Calu3 (cell line): ENCODE results near the gene RHO. TPM values are rescaled to one million over a fixed set of nuclear protein-coding genes. Genes with fewer than 3 reads are reported as not detected.
"Not testable (repeated sequence)": the region's sequence is repeated elsewhere in the genome, so short reads cannot be mapped to it uniquely, and the experiment has no call there.

Experiments
- BruUV-seq: library from RNA; stranded (reverse); fragments of 400-500 nt; replicated peaks from 2 replicates; lab custom pipeline; 2021; lab: Mats Ljungman, UMichigan
- CTCF ChIA-PET: fragments of 300-600 bp; sonication (Branson Sonifier 250); formaldehyde crosslinking; loops from one replicate; lab custom pipeline; 2022; ENCODE audit warnings: antibody characterized with exemption; lab: Charles Lee
- DNase-seq: peaks from one replicate; pipeline ENCODE4 v3.0.0; 2022
- H3K27ac Mint-ChIP-seq: one replicate; pipeline ENCODE4 v1.8.0; 2022; ENCODE audit warnings: mixed read lengths; ENCODE audit not compliant: unreplicated experiment
- H3K27me3 Mint-ChIP-seq: one replicate; pipeline ENCODE4 v1.8.0; 2022; ENCODE audit warnings: mixed read lengths; ENCODE audit not compliant: unreplicated experiment
- H3K36me3 Mint-ChIP-seq: one replicate; pipeline ENCODE4 v1.8.0; 2022; ENCODE audit warnings: mild to moderate bottlenecking, moderate library complexity, mixed read lengths; ENCODE audit not compliant: insufficient read depth, unreplicated experiment
- H3K4me1 Mint-ChIP-seq: one replicate; pipeline ENCODE4 v1.8.0; 2022; ENCODE audit warnings: mild to moderate bottlenecking, low read depth, mixed read lengths; ENCODE audit not compliant: unreplicated experiment
- H3K4me3 Mint-ChIP-seq: one replicate; pipeline ENCODE4 v1.8.0; 2022; ENCODE audit warnings: mild to moderate bottlenecking, low read depth, moderate library complexity, mixed read lengths; ENCODE audit not compliant: unreplicated experiment
- H3K9me3 Mint-ChIP-seq: one replicate; pipeline ENCODE4 v1.8.0; 2022; ENCODE audit warnings: low read depth, mixed read lengths; ENCODE audit not compliant: unreplicated experiment
- intact Hi-C: fragments of 100-400 bp; cut with micrococcal nuclease; formaldehyde crosslinking; loops from one replicate; pipeline ENCODE4 v1.10.0; 2022; ENCODE audit not compliant: unreplicated experiment
- total RNA-seq: library from RNA; stranded (reverse); gene quantifications from 2 replicates; pipeline ENCODE4 v1.2.3, GENCODE V29; 2022
- TF ChIP-seq, protein P1 (sequence below): fragments of 200-600 bp; IDR thresholded peaks from one replicate; pipeline ENCODE4 v1.8.0; 2022; ENCODE audit warnings: antibody characterized with exemption; ENCODE audit not compliant: unreplicated experiment

The RHO gene
- total RNA-seq, 1 experiment from 2014 or later = not detected

DNA sequence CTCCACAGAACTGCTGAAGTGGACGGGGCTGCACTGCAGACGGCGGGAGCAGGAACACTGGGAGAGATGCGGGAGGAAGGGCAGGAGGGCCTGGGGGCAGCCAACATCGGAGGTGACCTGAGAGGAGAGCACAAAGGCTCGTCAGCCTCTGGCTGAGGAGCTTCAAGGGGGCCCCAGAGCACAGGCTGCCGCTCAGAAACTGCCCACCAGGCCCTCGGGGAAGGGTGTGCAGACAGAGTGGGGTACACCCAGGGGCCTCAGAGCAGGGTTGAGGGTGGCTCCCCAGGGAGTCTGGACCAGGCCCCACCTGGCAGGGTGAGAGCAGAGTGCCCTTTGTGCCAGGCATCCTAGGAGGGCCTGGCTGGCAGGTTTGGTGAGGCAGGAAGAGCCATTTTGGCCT lies 14.7 kb upstream of the RHO start:
- intact Hi-C loops = no loop called here
- Mint-ChIP-seq H3K4me1 (no peaks in the 10 kb centered on the region), H3K36me3 (no peaks in the 10 kb centered on the region), H3K27me3 (no peaks in the 10 kb centered on the region), H3K27ac (no peak overlapping the region), H3K4me3 (no peak overlapping the region), H3K9me3 (no peaks in the 10 kb centered on the region)
- DNase-seq = no peak
- CTCF ChIA-PET = no interaction called here
- no TSS peak for BruUV-seq
- TF ChIP-seq, protein P1, sequence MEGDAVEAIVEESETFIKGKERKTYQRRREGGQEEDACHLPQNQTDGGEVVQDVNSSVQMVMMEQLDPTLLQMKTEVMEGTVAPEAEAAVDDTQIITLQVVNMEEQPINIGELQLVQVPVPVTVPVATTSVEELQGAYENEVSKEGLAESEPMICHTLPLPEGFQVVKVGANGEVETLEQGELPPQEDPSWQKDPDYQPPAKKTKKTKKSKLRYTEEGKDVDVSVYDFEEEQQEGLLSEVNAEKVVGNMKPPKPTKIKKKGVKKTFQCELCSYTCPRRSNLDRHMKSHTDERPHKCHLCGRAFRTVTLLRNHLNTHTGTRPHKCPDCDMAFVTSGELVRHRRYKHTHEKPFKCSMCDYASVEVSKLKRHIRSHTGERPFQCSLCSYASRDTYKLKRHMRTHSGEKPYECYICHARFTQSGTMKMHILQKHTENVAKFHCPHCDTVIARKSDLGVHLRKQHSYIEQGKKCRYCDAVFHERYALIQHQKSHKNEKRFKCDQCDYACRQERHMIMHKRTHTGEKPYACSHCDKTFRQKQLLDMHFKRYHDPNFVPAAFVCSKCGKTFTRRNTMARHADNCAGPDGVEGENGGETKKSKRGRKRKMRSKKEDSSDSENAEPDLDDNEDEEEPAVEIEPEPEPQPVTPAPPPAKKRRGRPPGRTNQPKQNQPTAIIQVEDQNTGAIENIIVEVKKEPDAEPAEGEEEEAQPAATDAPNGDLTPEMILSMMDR = no peak

DNA sequence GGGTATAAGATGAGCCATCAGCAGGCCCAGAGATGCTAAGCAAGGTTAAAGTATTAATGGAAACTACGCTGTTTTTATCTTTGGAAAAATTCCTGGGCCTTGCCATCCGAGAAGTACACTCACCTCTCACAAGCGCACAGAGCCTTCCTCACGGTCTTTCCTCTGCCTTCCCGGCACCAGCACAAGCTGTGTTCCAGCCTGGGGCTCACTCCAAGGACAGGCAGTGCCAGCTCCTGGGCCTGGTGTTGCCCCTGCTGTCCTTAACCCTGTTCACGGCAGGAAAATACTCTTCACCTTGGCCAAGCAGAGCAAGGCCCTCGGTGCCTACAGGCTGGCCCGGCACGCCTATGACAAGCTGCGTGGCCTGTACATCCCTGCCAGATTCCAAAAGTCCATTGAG lies 14.3 kb upstream of the RHO start:
- no peaks in the 10 kb centered on the region for H3K27me3 Mint-ChIP-seq
- H3K4me1 Mint-ChIP-seq = no peaks in the 10 kb centered on the region
- TF ChIP-seq, protein P1 = no peak
- no peak overlapping the region for H3K4me3 Mint-ChIP-seq
- CTCF ChIA-PET = no interaction called here
- intact Hi-C loops = no loop called here
- no TSS peak for BruUV-seq
- H3K36me3 Mint-ChIP-seq = no peaks in the 10 kb centered on the region
- no peak for DNase-seq
- H3K27ac Mint-ChIP-seq = no peak overlapping the region
- H3K9me3 Mint-ChIP-seq = no peaks in the 10 kb centered on the region

DNA sequence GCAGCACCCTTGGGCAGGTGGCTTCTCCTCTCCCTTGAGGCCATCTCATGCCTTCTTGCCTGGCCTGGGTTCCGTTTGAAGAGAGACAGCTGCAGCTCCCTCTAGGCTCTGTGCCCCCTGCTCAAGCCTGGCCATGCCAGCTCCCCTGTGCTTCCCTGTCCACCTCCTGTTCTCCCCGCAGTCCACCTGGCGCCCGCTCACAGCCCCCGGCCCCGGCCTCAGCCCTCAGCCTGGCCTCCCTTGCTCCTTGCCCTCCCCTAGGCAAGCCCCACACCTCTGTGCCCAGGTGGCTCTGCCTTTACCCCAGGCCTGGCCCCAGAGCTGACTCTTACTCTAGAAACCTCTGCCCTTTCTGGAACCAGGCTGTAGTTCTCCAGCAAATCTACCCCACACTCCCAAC lies 13.9 kb upstream of the RHO start:
- intact Hi-C loops = no loop called here
- no peaks in the 10 kb centered on the region for H3K9me3 Mint-ChIP-seq
- TF ChIP-seq, protein P1 = no peak
- CTCF ChIA-PET = no interaction called here
- no peak for DNase-seq
- no peaks in the 10 kb centered on the region for H3K27me3 Mint-ChIP-seq
- no peaks in the 10 kb centered on the region for H3K4me1 Mint-ChIP-seq
- no peak overlapping the region for H3K4me3 Mint-ChIP-seq
- H3K27ac Mint-ChIP-seq = no peak overlapping the region
- no peaks in the 10 kb centered on the region for H3K36me3 Mint-ChIP-seq
- no TSS peak for BruUV-seq

- DNase-seq, H3K4me1 Mint-ChIP-seq, BruUV-seq, H3K36me3 Mint-ChIP-seq, H3K4me3 Mint-ChIP-seq, H3K27ac Mint-ChIP-seq, H3K27me3 Mint-ChIP-seq, intact Hi-C loops, CTCF ChIA-PET, H3K9me3 Mint-ChIP-seq: not testable (repeated sequence)
Measured at GRCh38 chr3:129515108-129515820, 13.2 kb upstream of the RHO start.

DNA sequence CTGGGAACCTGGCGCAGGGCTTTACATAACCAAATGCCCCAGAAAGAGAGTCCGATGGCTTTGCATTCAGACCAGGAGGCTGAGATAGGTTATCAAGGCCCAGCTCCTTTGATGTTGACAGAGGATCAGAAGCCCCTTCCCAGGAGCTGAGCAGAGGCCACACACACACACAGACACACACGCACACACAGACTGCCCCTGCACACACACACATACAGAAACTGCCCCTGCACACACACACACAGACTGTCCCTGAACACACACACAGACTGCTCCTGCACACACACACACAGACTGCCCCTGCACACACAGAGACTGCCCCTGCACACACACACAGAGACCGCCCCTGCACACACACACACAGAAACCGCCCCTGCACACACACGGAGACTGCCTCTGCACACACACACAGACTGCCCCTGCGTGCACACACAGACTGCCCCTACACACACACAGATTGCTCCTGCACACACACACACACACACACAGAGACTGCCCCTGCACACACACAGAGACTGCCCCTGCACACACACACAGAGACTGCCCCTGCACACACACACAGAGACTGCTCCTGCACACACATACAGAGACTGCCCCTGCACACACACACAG lies 12.5 kb upstream of the RHO start:
- H3K4me1 Mint-ChIP-seq, CTCF ChIA-PET, H3K4me3 Mint-ChIP-seq, H3K27ac Mint-ChIP-seq, intact Hi-C loops, H3K27me3 Mint-ChIP-seq, H3K9me3 Mint-ChIP-seq, DNase-seq, BruUV-seq, H3K36me3 Mint-ChIP-seq: not testable (repeated sequence)
